Keratinocyte (primary cell): Measurements from ENCODE around the gene RFC5. TPM values are rescaled to one million over a fixed set of nuclear protein-coding genes. Genes with fewer than 3 reads are reported as not detected.
"Not testable (repeated sequence)": the region's sequence is repeated elsewhere in the genome, so short reads cannot be mapped to it uniquely, and the experiment has no call there.

Experiments
- DNase-seq: peaks from one replicate; pipeline ENCODE4 v3.0.0-alpha.2; 2011; ENCODE audit warnings: low read depth, missing footprints, low spot score
- FAIRE-seq: peaks from 2 replicates; lab custom pipeline; 2011; peaks lifted over from hg19 to GRCh38; lab: Jason Lieb, UNC
- H2AFZ ChIP-seq: 2 replicates; pipeline ENCODE4 v1.6.0; 2012; ENCODE audit warnings: low read length, control low read depth, inconsistent platforms; ENCODE audit not compliant: control insufficient read depth
- H3K27ac ChIP-seq: 2 replicates; pipeline ENCODE4 v1.5.1; 2011; ENCODE audit warnings: low read length; ENCODE audit not compliant: control insufficient read depth, insufficient read depth
- H3K27me3 ChIP-seq: 3 replicates; pipeline ENCODE4 v1.6.0; 2011; ENCODE audit warnings: low read length; ENCODE audit not compliant: control insufficient read depth, insufficient read depth; ENCODE audit errors: extremely low read depth
- H3K36me3 ChIP-seq, 2 experiments: 2 replicates in 1 of 2; 3 replicates in 1 of 2; pipeline ENCODE4 v1.5.1; 2011; ENCODE audit warnings: low read length in 2 of 2, mild to moderate bottlenecking in 1 of 2; ENCODE audit not compliant: control insufficient read depth in 2 of 2, insufficient read depth in 2 of 2; ENCODE audit errors: extremely low read depth in 1 of 2
- H3K4me1 ChIP-seq: 3 replicates; pipeline ENCODE4 v1.5.1; 2011; ENCODE audit warnings: low read length; ENCODE audit not compliant: control insufficient read depth, insufficient read depth; ENCODE audit errors: extremely low read depth
- H3K4me2 ChIP-seq: 3 replicates; pipeline ENCODE4 v1.6.0; 2011; ENCODE audit warnings: low read depth, low read length; ENCODE audit not compliant: control insufficient read depth, insufficient read depth; ENCODE audit errors: extremely low read depth
- H3K4me3 ChIP-seq, 3 experiments: fragments of 200-600 bp in 1 of 3; sonication (generic) in 1 of 3; 2 replicates in 2 of 3; 3 replicates in 1 of 3; pipeline ENCODE4 v1.5.1; 2011 to 2016; ENCODE audit warnings: low read length in 3 of 3, mild to moderate bottlenecking in 3 of 3, control low read depth in 2 of 3, inconsistent platforms in 1 of 3, low read depth in 1 of 3, mixed read lengths in 1 of 3, mixed run types in 1 of 3, moderate library complexity in 1 of 3; ENCODE audit not compliant: control insufficient read depth in 2 of 3, insufficient read depth in 2 of 3; ENCODE audit errors: extremely low read depth in 1 of 3
- H3K79me2 ChIP-seq: 2 replicates; pipeline ENCODE4 v1.6.0; 2012; ENCODE audit warnings: low read length; ENCODE audit not compliant: control insufficient read depth, insufficient read depth
- H3K9ac ChIP-seq: 3 replicates; pipeline ENCODE4 v1.6.0; 2011; ENCODE audit warnings: low read length; ENCODE audit not compliant: control insufficient read depth, insufficient read depth; ENCODE audit errors: extremely low read depth
- H3K9me1 ChIP-seq: 3 replicates; pipeline ENCODE4 v1.6.0; 2011; ENCODE audit warnings: low read length; ENCODE audit not compliant: control insufficient read depth, insufficient read depth; ENCODE audit errors: extremely low read depth
- H3K9me3 ChIP-seq: 2 replicates; pipeline ENCODE4 v1.5.1; 2012; ENCODE audit warnings: low read depth, low read length; ENCODE audit not compliant: control insufficient read depth
- H4K20me1 ChIP-seq: 3 replicates; pipeline ENCODE4 v1.6.0; 2011; ENCODE audit warnings: low read length; ENCODE audit not compliant: control insufficient read depth, insufficient read depth; ENCODE audit errors: extremely low read depth
- CTCF ChIP-seq, 3 experiments: IDR thresholded peaks in 1 of 3; conservative IDR thresholded peaks in 1 of 3; optimal IDR thresholded peaks in 1 of 3; 2 replicates in 2 of 3; 3 replicates in 1 of 3; pipeline versions ENCODE3 to v1.5.1; 2011; ENCODE audit warnings: low read length in 3 of 3, mild to moderate bottlenecking in 3 of 3, moderate library complexity in 2 of 3, control low read depth in 1 of 3, inconsistent platforms in 1 of 3; ENCODE audit not compliant: insufficient read depth in 2 of 3; ENCODE audit errors: extremely low read depth in 1 of 3
- EZH2 ChIP-seq: IDR thresholded peaks from one replicate; pipeline ENCODE4 v1.6.1; 2012; ENCODE audit warnings: inconsistent platforms, mild to moderate bottlenecking, low read length, moderate library complexity
- dilution Hi-C: fragments of 300-500 bp; cut with MboI; formaldehyde crosslinking; loops from one replicate; pipeline ENCODE4 v1.7.0; 2020; ENCODE audit warnings: low sequenced_read_pairs; ENCODE audit not compliant: extremely low pct_ligation_motif_present
- polyA plus RNA-seq, 5 experiments: library from polyadenylated mRNA; depleted of rRNA in 3 of 5; stranded (reverse) in 3 of 5; stranded (forward) in 1 of 5; unstranded in 1 of 5; fragments of >200 nt; gene quantifications; 1 replicate in 1 of 5; 2 replicates in 3 of 5; 3 replicates in 1 of 5; pipeline versions ENCODE4 v1.2.1 to v1.2.3, GENCODE V29; 2011 to 2012; ENCODE audit warnings: missing spikeins in 2 of 5, low read depth in 1 of 5, low replicate concordance in 1 of 5
- small RNA-seq, 3 experiments: library from RNA; depleted of rRNA; stranded (forward); fragments of <200 nt; gene quantifications; one replicate each; pipeline ENCODE3, GENCODE V24; 2012; ENCODE audit warnings: low read depth in 3 of 3, low replicate concordance in 1 of 3; ENCODE audit not compliant: insufficient read length in 3 of 3

RFC5 gene
- polyA plus RNA-seq, 1 donor (not counting 4 experiments of a cell fraction or from before 2014, with no cell fraction given), result 24.0 TPM

GRCh38 chr12:118073768-118074167 is 57.3 kb downstream of the RFC5 start:
- no peak overlapping the region for H3K9ac ChIP-seq
- H2AFZ ChIP-seq, result no peak overlapping the region
- H3K79me2 ChIP-seq, result no peaks in the 10 kb centered on the region
- no peaks in the 10 kb centered on the region for H4K20me1 ChIP-seq
- H3K4me3 ChIP-seq, result no peak overlapping the region
- H3K27ac ChIP-seq, result no peak overlapping the region
- H3K27me3 ChIP-seq, result no peaks in the 10 kb centered on the region
- H3K36me3 ChIP-seq, result peaks cover 0 to 14% of the 10 kb centered on the region in 2 experiments
- H3K9me1 ChIP-seq, result no peaks in the 10 kb centered on the region
- no peaks in the 10 kb centered on the region for H3K9me3 ChIP-seq
- dilution Hi-C loops, result no loop called here
- no peak overlapping the region for H3K4me2 ChIP-seq
- FAIRE-seq (no peak), DNase-seq (no peak)
- no peaks in the 10 kb centered on the region for H3K4me1 ChIP-seq
- TF ChIP-seq CTCF (optimal IDR thresholded peaks at IDR 0.05 in 1 of 3, IDR thresholded peaks at IDR 0.05 in 1 of 3, conservative IDR thresholded peaks at IDR 0.05 in 1 of 3; ENCODE audit: extremely low read depth in 1 of 3, insufficient read depth in 2 of 3, low read length in 3 of 3) (no peak), EZH2 (no peak)

GRCh38 chr12:118081521-118081920 is 65.0 kb downstream of the RFC5 start:
- H3K4me2 ChIP-seq, H2AFZ ChIP-seq, H3K79me2 ChIP-seq, H3K4me1 ChIP-seq, H3K27me3 ChIP-seq, dilution Hi-C loops, H4K20me1 ChIP-seq, H3K9ac ChIP-seq, H3K4me3 ChIP-seq, H3K27ac ChIP-seq, H3K9me3 ChIP-seq, DNase-seq, FAIRE-seq, H3K9me1 ChIP-seq: not testable (repeated sequence)
- H3K36me3 ChIP-seq, result peaks cover 0 to 15% of the 10 kb centered on the region in 2 experiments

Small RNAs within 50 kb of the gene (small RNA-seq; reads per million reads assigned to genes)
- gene AC131159.1, result 0 reads per million in 3 experiments

Other genes with a start within 250 kb of the RFC5 start
- under 0.01 to 0.01 TPM (median 0.01 TPM) in 3 replicates for gene KSR2, start 47.7 kb upstream of the RFC5 start, polyA plus RNA-seq
- 83.2 to 145 TPM (median 84.0 TPM) in 3 replicates for gene WSB2, start 44.5 kb downstream of the RFC5 start, polyA plus RNA-seq
- 11.4 to 12.7 TPM (median 12.1 TPM) in 3 replicates for gene VSIG10, start 87.3 kb downstream of the RFC5 start, polyA plus RNA-seq
- gene PEBP1, start 119.4 kb downstream of the RFC5 start, polyA plus RNA-seq, result 191 to 231 TPM (median 197 TPM) in 3 replicates